ENCODE measurements around the gene OLFM1.
"Not testable (repeated sequence)": the region's sequence is repeated elsewhere in the genome, so short reads cannot be mapped to it uniquely, and the experiment has no call there.

Gene OLFM1

GRCh38 chr9:135060461-135061116 lies 26.9 kb upstream of the OLFM1 start:
- DNase-seq = no peak

GRCh38 chr9:135061441-135061840 lies 26.0 kb upstream of the OLFM1 start:
- DNase-seq = no peak

GRCh38 chr9:135062254-135062653 lies 25.2 kb upstream of the OLFM1 start:
- no peak for DNase-seq

GRCh38 chr9:135063466-135063865 lies 24.0 kb upstream of the OLFM1 start:
- DNase-seq = not testable (repeated sequence)

GRCh38 chr9:135063888-135064287 lies 23.6 kb upstream of the OLFM1 start:
- DNase-seq = not testable (repeated sequence)

- DNase-seq = no peak
Observed at GRCh38 chr9:135065151-135065550, 22.3 kb upstream of the OLFM1 start.

GRCh38 chr9:135065804-135066203 lies 21.7 kb upstream of the OLFM1 start:
- DNase-seq = no peak

GRCh38 chr9:135066291-135066690 lies 21.2 kb upstream of the OLFM1 start:
- no peak for DNase-seq

GRCh38 chr9:135067096-135067710 lies 20.3 kb upstream of the OLFM1 start:
- no peak for DNase-seq

- no peak for DNase-seq
Observed at GRCh38 chr9:135068776-135069415, 18.6 kb upstream of the OLFM1 start.

GRCh38 chr9:135069558-135070197 lies 17.8 kb upstream of the OLFM1 start:
- no peak for DNase-seq

GRCh38 chr9:135070198-135070951 lies 17.1 kb upstream of the OLFM1 start:
- no peak for DNase-seq

GRCh38 chr9:135070964-135071735 lies 16.3 kb upstream of the OLFM1 start:
- DNase-seq = no peak

GRCh38 chr9:135073081-135073740 lies 14.3 kb upstream of the OLFM1 start:
- no peak for DNase-seq

- no peak for DNase-seq
Observed at GRCh38 chr9:135073741-135074305, 13.6 kb upstream of the OLFM1 start.

GRCh38 chr9:135074354-135075233 lies 12.9 kb upstream of the OLFM1 start:
- no peak for DNase-seq

GRCh38 chr9:135075234-135076142 lies 12.0 kb upstream of the OLFM1 start:
- no peak for DNase-seq

- no peak for DNase-seq
Observed at GRCh38 chr9:135076143-135076875, 11.2 kb upstream of the OLFM1 start.
